HuH-7.5 (cell line): ENCODE data around the gene CLTB.

Experiments
- DNase-seq: peaks from one replicate; pipeline ENCODE4 v3.0.0; 2011; ENCODE audit warnings: low spot score

Gene CLTB

DNA sequence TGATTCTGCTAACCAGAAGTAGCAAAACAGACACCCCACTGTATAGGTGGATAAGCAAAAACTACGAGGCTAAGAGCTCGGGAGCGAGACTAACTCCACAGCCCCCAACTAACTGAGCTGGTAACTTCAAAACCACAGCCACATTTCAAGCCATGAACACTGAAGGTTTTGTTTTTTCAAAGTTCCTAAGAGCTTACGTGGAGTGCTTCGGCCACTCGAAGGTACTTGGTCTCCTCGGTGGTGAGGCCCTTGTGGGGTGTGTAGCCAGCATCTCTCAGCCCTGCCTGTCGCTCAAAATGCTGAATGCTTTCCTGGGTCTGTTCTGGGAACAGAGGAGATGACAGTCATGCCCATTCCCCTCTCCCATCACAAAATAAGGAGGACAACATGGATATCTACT, 65.9 kb downstream of the CLTB start:
- DNase-seq, result no peak

DNA sequence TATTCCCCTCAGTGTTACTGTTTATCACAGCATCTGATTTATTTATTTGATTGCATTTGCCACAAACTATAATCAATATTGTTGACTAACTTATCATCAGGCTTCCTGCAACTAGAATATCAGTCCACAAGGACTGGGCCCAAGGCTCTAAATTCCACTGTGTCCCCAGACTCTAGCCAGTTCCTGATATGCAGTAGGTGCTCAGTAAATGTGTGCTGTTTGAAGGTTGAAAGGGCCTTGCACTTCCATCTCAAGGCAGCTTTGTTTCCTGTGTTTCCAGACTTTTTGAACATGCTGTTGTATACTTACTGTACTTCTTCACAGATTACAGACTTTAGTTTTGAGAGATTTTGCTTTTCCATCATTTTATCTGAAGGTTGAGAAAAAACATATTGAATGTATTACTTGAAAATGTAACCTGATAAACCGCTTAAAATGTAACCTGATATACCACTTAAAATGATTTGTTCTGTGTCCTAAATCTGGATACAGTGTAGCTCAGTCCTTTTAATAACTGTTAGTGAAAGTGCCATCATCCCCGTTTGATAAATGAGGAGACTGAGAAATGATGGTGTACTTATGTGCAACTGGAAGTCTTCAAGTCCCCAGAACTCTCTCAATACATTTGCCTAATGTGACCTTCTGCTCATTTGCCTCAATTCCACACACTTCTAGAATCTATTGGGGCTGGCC, 73.4 kb downstream of the CLTB start:
- no peak for DNase-seq
